IMR-90 (cell line): ENCODE measurements around the gene TAF3. TPM values are rescaled to one million over a fixed set of nuclear protein-coding genes. Genes with fewer than 3 reads are reported as not detected.

Source experiments
- ATAC-seq: fragments of 200-7000 bp; cut with Tn5 transposase; 2 replicates; pipeline ENCODE4 v1.9.1; 2020; ENCODE audit warnings: low read depth, mild to moderate bottlenecking, moderate library complexity
- BruUV-seq: library from RNA; stranded (reverse); fragments of 400-500 nt; replicated peaks from 2 replicates; lab custom pipeline; 2021; lab: Mats Ljungman, UMichigan
- CTCF ChIA-PET: fragments of 300-600 bp; formaldehyde crosslinking; extraction: SDS; loops from one replicate; lab custom pipeline; 2021; ENCODE audit warnings: antibody characterized with exemption; lab: Yijun Ruan, JAX
- POLR2A ChIA-PET: fragments of 300-600 bp; sonication (Branson Sonifier 250); formaldehyde crosslinking; loops from one replicate; lab custom pipeline; 2022; ENCODE audit warnings: antibody characterized with exemption; ENCODE audit not compliant: unreplicated experiment; lab: Charles Lee
- DNase-seq: peaks from one replicate; pipeline ENCODE4 v3.0.0; 2013
- H2AFZ ChIP-seq: replicated peaks from 2 replicates; pipeline ENCODE3; 2013; ENCODE audit warnings: low read length, mild to moderate bottlenecking; ENCODE audit not compliant: poor library complexity
- H2AK5ac ChIP-seq: 2 replicates; pipeline ENCODE4 v1.6.1; 2013; ENCODE audit warnings: low read depth, low read length, inconsistent platforms
- H2AK9ac ChIP-seq: replicated peaks from 2 replicates; pipeline ENCODE3; 2013; ENCODE audit warnings: mild to moderate bottlenecking, low read depth, low read length, moderate library complexity; ENCODE audit not compliant: poor library complexity
- H2BK120ac ChIP-seq: 2 replicates; pipeline ENCODE4 v1.6.1; 2013; ENCODE audit warnings: low read depth, low read length, inconsistent platforms
- H2BK15ac ChIP-seq: 3 replicates; pipeline ENCODE4 v1.6.1; 2013; ENCODE audit warnings: low read depth, low read length, inconsistent platforms
- H2BK20ac ChIP-seq: 2 replicates; pipeline ENCODE4 v1.6.1; 2013; ENCODE audit warnings: low read depth, mild to moderate bottlenecking, inconsistent platforms, low read length, moderate library complexity
- H2BK5ac ChIP-seq: 2 replicates; pipeline ENCODE4 v1.6.1; 2013; ENCODE audit warnings: mild to moderate bottlenecking, low read depth, low read length, inconsistent platforms; ENCODE audit not compliant: poor library complexity, severe bottlenecking
- H3K14ac ChIP-seq: replicated peaks from 2 replicates; pipeline ENCODE4 v1.6.1; 2013; ENCODE audit warnings: low read depth, low read length, inconsistent platforms
- H3K18ac ChIP-seq: 2 replicates; pipeline ENCODE4 v1.6.1; 2013; ENCODE audit warnings: low read depth, low read length, control low read depth
- H3K23ac ChIP-seq: 2 replicates; pipeline ENCODE4 v1.6.1; 2013; ENCODE audit warnings: low read depth, low read length, inconsistent platforms
- H3K27ac ChIP-seq: 2 replicates; pipeline ENCODE4 v1.5.1; 2013; ENCODE audit warnings: mild to moderate bottlenecking, control low read depth, low read length; ENCODE audit not compliant: insufficient read depth
- H3K27me3 ChIP-seq: 2 replicates; pipeline ENCODE4 v1.6.1; 2013; ENCODE audit warnings: low read length; ENCODE audit not compliant: control insufficient read depth, insufficient read depth
- H3K36me3 ChIP-seq: 2 replicates; pipeline ENCODE4 v1.6.1; 2013; ENCODE audit warnings: low read length, mixed read lengths; ENCODE audit not compliant: control insufficient read depth, insufficient read depth
- H3K4ac ChIP-seq: 2 replicates; pipeline ENCODE4 v1.6.1; 2013; ENCODE audit warnings: low read depth, low read length, inconsistent platforms
- H3K4me1 ChIP-seq: 2 replicates; pipeline ENCODE4 v1.6.1; 2013; ENCODE audit warnings: low read length, mixed read lengths; ENCODE audit not compliant: control insufficient read depth, insufficient read depth
- H3K4me2 ChIP-seq: 2 replicates; pipeline ENCODE4 v1.6.1; 2013; ENCODE audit warnings: low read depth, mild to moderate bottlenecking, control low read depth, low read length, moderate library complexity
- H3K4me3 ChIP-seq: 2 replicates; pipeline ENCODE4 v1.5.1; 2013; ENCODE audit warnings: low read depth, mild to moderate bottlenecking, control low read depth, low read length, moderate library complexity; ENCODE audit not compliant: insufficient read depth
- H3K56ac ChIP-seq: 2 replicates; pipeline ENCODE4 v1.6.1; 2013; ENCODE audit warnings: low read length, inconsistent platforms; ENCODE audit not compliant: insufficient read depth; ENCODE audit errors: extremely low read depth
- H3K79me1 ChIP-seq, 2 experiments: 2 replicates each; pipeline ENCODE4 v1.6.1; 2013; ENCODE audit warnings: low read length in 2 of 2, inconsistent platforms in 1 of 2, low read depth in 1 of 2
- H3K9ac ChIP-seq: 2 replicates; pipeline ENCODE4 v1.6.1; 2013; ENCODE audit warnings: low read depth, low read length, control low read depth
- H3K9me1 ChIP-seq: 2 replicates; pipeline ENCODE4 v1.6.1; 2013; ENCODE audit warnings: low read length, inconsistent platforms; ENCODE audit not compliant: insufficient read depth
- H3K9me3 ChIP-seq: 2 replicates; pipeline ENCODE4 v1.6.1; 2013; ENCODE audit warnings: low read length; ENCODE audit not compliant: control insufficient read depth, insufficient read depth
- H4K20me1 ChIP-seq: 2 replicates; pipeline ENCODE4 v1.6.1; 2013; ENCODE audit warnings: low read length, inconsistent platforms; ENCODE audit not compliant: insufficient read depth
- H4K5ac ChIP-seq: 2 replicates; pipeline ENCODE4 v1.6.1; 2013; ENCODE audit warnings: mild to moderate bottlenecking, low read depth, low read length, control low read depth
- H4K8ac ChIP-seq, 2 experiments: 2 replicates each; pipeline ENCODE4 v1.6.1; 2013; ENCODE audit warnings: low read depth in 2 of 2, low read length in 2 of 2, control low read depth in 1 of 2, inconsistent platforms in 1 of 2
- H4K91ac ChIP-seq: 2 replicates; pipeline ENCODE4 v1.6.1; 2013; ENCODE audit warnings: low read depth, low read length, inconsistent platforms; ENCODE audit not compliant: insufficient read depth
- BHLHE40 ChIP-seq: fragments of 150-350 bp; IDR thresholded peaks from 2 replicates; pipeline ENCODE4 v1.6.1; 2016; ENCODE audit warnings: mild to moderate bottlenecking, low read depth, low read length
- CEBPB ChIP-seq: IDR thresholded peaks from 2 replicates; pipeline ENCODE4 v1.6.1; 2012; ENCODE audit warnings: low read depth, low read length, improper control_type of control experiment
- CTCF ChIP-seq: conservative IDR thresholded peaks from 2 replicates; pipeline ENCODE4 v1.5.1; 2012; ENCODE audit warnings: mild to moderate bottlenecking, low read depth, low read length, improper control_type of control experiment
- ELK1 ChIP-seq: fragments of 150-350 bp; IDR thresholded peaks from 2 replicates; pipeline ENCODE4 v1.6.1; 2016; ENCODE audit warnings: low read depth, mild to moderate bottlenecking, low read length, moderate library complexity, borderline replicate concordance
- FOS ChIP-seq: fragments of 150-350 bp; IDR thresholded peaks from 2 replicates; pipeline ENCODE4 v1.6.1; 2016; ENCODE audit warnings: low read depth, low read length
- MAFK ChIP-seq: IDR thresholded peaks from 2 replicates; pipeline ENCODE4 v1.6.1; 2012; ENCODE audit warnings: low read depth, low read length, improper control_type of control experiment
- MAZ ChIP-seq: IDR thresholded peaks from 2 replicates; pipeline ENCODE4 v1.6.1; 2012; ENCODE audit warnings: low read depth, mild to moderate bottlenecking, low read length, improper control_type of control experiment, moderate library complexity, borderline replicate concordance
- MXI1 ChIP-seq: IDR thresholded peaks from 2 replicates; pipeline ENCODE4 v1.6.1; 2012; ENCODE audit warnings: low read depth, mild to moderate bottlenecking, low read length, moderate library complexity, borderline replicate concordance
- NFE2L2 ChIP-seq: fragments of 150-350 bp; IDR thresholded peaks from 2 replicates; pipeline ENCODE4 v1.6.1; 2016; ENCODE audit warnings: low read depth, mild to moderate bottlenecking, low read length
- POLR2A ChIP-seq: IDR thresholded peaks from 2 replicates; pipeline ENCODE4 v1.6.1; 2012; ENCODE audit warnings: mild to moderate bottlenecking, low read depth, low read length
- RAD21 ChIP-seq: IDR thresholded peaks from 2 replicates; pipeline ENCODE4 v1.6.1; 2012; ENCODE audit warnings: low read length, improper control_type of control experiment
- RCOR1 ChIP-seq: IDR thresholded peaks from 2 replicates; pipeline ENCODE4 v1.6.1; 2012; ENCODE audit warnings: mild to moderate bottlenecking, low read length, improper control_type of control experiment; ENCODE audit not compliant: insufficient replicate concordance
- RFX5 ChIP-seq: IDR thresholded peaks from 2 replicates; pipeline ENCODE4 v1.8.0; 2012; ENCODE audit warnings: low read depth, mild to moderate bottlenecking, low read length, moderate library complexity
- SMC3 ChIP-seq: fragments of 150-350 bp; IDR thresholded peaks from 2 replicates; pipeline ENCODE4 v1.6.1; 2016; ENCODE audit warnings: low read depth, mild to moderate bottlenecking, antibody characterized with exemption, low read length, moderate library complexity
- USF2 ChIP-seq: fragments of 150-350 bp; IDR thresholded peaks from 2 replicates; pipeline ENCODE4 v1.6.1; 2017; ENCODE audit warnings: mild to moderate bottlenecking, antibody characterized with exemption, low read length, low read depth
- WGBS, 2 experiments: methylation state at CpG; one replicate each; pipeline versions ENCODE4 v1.1.5 to v1.1.7; 2013; ENCODE audit warnings: missing lambda C conversion rate in 2 of 2; ENCODE audit not compliant: insufficient read length in 1 of 2; ENCODE audit errors: extremely low coverage in 2 of 2; 5-methylcytosine and 5-hydroxymethylcytosine counted together
- dilution Hi-C: fragments of 300-500 bp; cut with HindIII; formaldehyde crosslinking; loops from one replicate; pipeline ENCODE4 v1.14.3; 2018; ENCODE audit warnings: low sequenced_read_pairs; ENCODE audit not compliant: unreplicated experiment
- in situ Hi-C: fragments of 300-500 bp; cut with MboI; formaldehyde crosslinking; loops from 3 replicates; pipeline ENCODE4 v1.14.3; 2019; ENCODE audit warnings: low sequenced_read_pairs, inconsistent platforms, mixed read lengths
- intact Hi-C: fragments of 100-400 bp; cut with micrococcal nuclease; formaldehyde crosslinking; loops from 2 replicates; pipeline ENCODE4 v1.10.0; 2022
- polyA plus RNA-seq, 3 experiments: library from polyadenylated mRNA; depleted of rRNA; stranded (reverse); fragments of >200 nt; gene quantifications; 2 replicates each; pipeline ENCODE4 v1.2.3, GENCODE V29; 2012; ENCODE audit warnings: low replicate concordance in 1 of 3
- total RNA-seq: library from RNA; depleted of rRNA; stranded (reverse); fragments of >200 nt; gene quantifications from 2 replicates; pipeline ENCODE4 v1.2.3, GENCODE V29; 2012

TAF3 gene
- total and polyA plus RNA-seq, 2 of the 4 experiments (the other 2 are of a cell fraction), result 1.4 to 2.3 TPM

GRCh38 chr10:8035641-8036470 lies 217.6 kb downstream of the TAF3 start:
- no peak overlapping the region for H3K9ac ChIP-seq
- H3K56ac ChIP-seq, result no peak overlapping the region
- H3K27me3 ChIP-seq, result peaks cover 93% of the 10 kb centered on the region
- no peak overlapping the region for H4K91ac ChIP-seq
- H2AK5ac ChIP-seq, result no peak overlapping the region
- H3K36me3 ChIP-seq, result no peaks in the 10 kb centered on the region
- H3K9me1 ChIP-seq, result no peaks in the 10 kb centered on the region
- no peak overlapping the region for H2BK20ac ChIP-seq
- H2BK15ac ChIP-seq, result no peak overlapping the region
- H3K23ac ChIP-seq, result no peak overlapping the region
- H2BK5ac ChIP-seq, result no peak overlapping the region
- no peaks in the 10 kb centered on the region; the same call in 1 of the 2 replicates for H4K20me1 ChIP-seq
- in situ Hi-C loops, result no loop called here
- H2AFZ ChIP-seq, result no peak overlapping the region
- H3K4ac ChIP-seq, result no peak overlapping the region
- no peak overlapping the region for H3K14ac ChIP-seq
- no peak overlapping the region for H4K5ac ChIP-seq
- POLR2A ChIA-PET, result no interaction called here
- ATAC-seq (no peak), DNase-seq (no peak)
- intact Hi-C loops, result no loop called here
- dilution Hi-C loops, result no loop called here
- no peak overlapping the region for H4K8ac ChIP-seq
- H3K4me1 ChIP-seq, result no peaks in the 10 kb centered on the region; the same call in 1 of the 2 replicates
- H2BK120ac ChIP-seq, result no peak overlapping the region
- H3K9me3 ChIP-seq, result peaks cover 16% of the 10 kb centered on the region
- no peak overlapping the region for H3K4me2 ChIP-seq
- H3K79me1 ChIP-seq, result no peaks in the 10 kb centered on the region
- no peak overlapping the region for H2AK9ac ChIP-seq
- no peak overlapping the region for H3K27ac ChIP-seq
- no TSS peak for BruUV-seq
- no peak overlapping the region for H3K4me3 ChIP-seq
- H3K18ac ChIP-seq, result no peak overlapping the region
- WGBS, 2 experiments, result 0% methylated on average over 1 of the region's 47 CpGs; no CpG with 5 or more reads in 1 of the 2 experiments
- CTCF ChIA-PET, result no interaction called here
- no peak for TF ChIP-seq NFE2L2
- TF ChIP-seq RFX5, result no peak
- no peak for TF ChIP-seq MAZ
- no peak for TF ChIP-seq RCOR1
- TF ChIP-seq RAD21, result no peak
- no peak for TF ChIP-seq FOS
- no peak for TF ChIP-seq MAFK
- TF ChIP-seq POLR2A, result no peak
- no peak for TF ChIP-seq USF2
- no peak for TF ChIP-seq CEBPB
- TF ChIP-seq SMC3, result no peak
- no peak for TF ChIP-seq CTCF
- TF ChIP-seq BHLHE40, result no peak
- no peak for TF ChIP-seq MXI1
- no peak for TF ChIP-seq ELK1
